ENCODE measurements around the gene POFUT2. TPM values are rescaled to one million over a fixed set of nuclear protein-coding genes. Genes with fewer than 3 reads are reported as not detected.

POFUT2 gene
- total RNA-seq, 1 experiment from 2014 or later, result 31.4 TPM

DNA sequence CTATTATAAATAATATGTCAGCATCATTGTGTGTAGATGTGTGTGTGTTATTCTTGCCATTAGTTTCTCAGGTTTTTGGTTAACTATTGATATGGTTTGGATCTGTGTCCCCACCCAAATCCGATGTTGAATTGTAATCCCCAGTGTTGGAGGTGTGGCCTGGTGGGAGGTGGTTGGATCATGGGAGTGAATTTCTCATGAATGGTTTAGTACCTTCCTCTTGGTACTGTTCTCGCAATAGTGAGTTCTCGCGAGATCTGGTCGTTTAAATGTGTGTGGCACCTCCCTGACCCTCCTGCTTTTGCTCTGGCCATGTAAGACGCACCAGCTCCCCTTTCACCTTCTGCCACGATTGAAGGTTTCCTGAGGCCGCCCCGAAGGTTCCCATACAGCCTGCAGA, 9.6 kb upstream of the POFUT2 start:
- TF ChIP-seq, protein P1, sequence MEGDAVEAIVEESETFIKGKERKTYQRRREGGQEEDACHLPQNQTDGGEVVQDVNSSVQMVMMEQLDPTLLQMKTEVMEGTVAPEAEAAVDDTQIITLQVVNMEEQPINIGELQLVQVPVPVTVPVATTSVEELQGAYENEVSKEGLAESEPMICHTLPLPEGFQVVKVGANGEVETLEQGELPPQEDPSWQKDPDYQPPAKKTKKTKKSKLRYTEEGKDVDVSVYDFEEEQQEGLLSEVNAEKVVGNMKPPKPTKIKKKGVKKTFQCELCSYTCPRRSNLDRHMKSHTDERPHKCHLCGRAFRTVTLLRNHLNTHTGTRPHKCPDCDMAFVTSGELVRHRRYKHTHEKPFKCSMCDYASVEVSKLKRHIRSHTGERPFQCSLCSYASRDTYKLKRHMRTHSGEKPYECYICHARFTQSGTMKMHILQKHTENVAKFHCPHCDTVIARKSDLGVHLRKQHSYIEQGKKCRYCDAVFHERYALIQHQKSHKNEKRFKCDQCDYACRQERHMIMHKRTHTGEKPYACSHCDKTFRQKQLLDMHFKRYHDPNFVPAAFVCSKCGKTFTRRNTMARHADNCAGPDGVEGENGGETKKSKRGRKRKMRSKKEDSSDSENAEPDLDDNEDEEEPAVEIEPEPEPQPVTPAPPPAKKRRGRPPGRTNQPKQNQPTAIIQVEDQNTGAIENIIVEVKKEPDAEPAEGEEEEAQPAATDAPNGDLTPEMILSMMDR (IDR thresholded peaks at IDR 0.05; ENCODE audit: unreplicated experiment), result no peak
- H3K36me3 Mint-ChIP-seq (ENCODE audit: insufficient read depth, unreplicated experiment), result peaks cover 8% of the 10 kb centered on the region
- H3K4me1 Mint-ChIP-seq (ENCODE audit: low read depth, unreplicated experiment), result no peaks in the 10 kb centered on the region
- CTCF ChIA-PET, result no interaction called here
- intact Hi-C loops (cut with micrococcal nuclease; ENCODE audit: unreplicated experiment), result no loop called here
- no peaks in the 10 kb centered on the region for H3K27me3 Mint-ChIP-seq (ENCODE audit: unreplicated experiment)
- no TSS peak for BruUV-seq (replicated peaks)
- H3K27ac Mint-ChIP-seq (ENCODE audit: unreplicated experiment), result no peak overlapping the region
- no peaks in the 10 kb centered on the region for H3K9me3 Mint-ChIP-seq (ENCODE audit: low read depth, unreplicated experiment)
- no peak for DNase-seq
- no peak overlapping the region for H3K4me3 Mint-ChIP-seq (ENCODE audit: low read depth, unreplicated experiment)

DNA sequence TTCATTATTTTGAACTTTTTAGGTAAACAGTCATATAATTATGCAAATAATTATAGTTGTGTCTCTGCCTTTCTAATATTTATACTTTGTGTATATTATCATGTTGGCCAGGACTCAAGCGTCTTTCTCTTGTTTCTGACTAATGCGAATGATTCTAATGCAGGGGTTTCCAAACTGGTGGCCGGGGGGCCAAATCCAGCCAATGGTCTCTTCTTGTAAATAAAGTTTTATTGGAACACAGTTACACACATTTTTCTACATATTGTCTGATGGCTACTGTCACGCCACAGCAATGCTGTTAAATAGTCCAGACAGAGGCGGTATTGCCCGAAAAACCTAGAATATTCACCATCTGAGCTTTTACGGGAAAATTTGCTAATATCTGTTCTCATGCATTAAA, 8.9 kb upstream of the POFUT2 start:
- CTCF ChIA-PET, result no interaction called here
- H3K4me3 Mint-ChIP-seq (ENCODE audit: low read depth, unreplicated experiment), result no peak overlapping the region
- H3K27me3 Mint-ChIP-seq (ENCODE audit: unreplicated experiment), result no peaks in the 10 kb centered on the region
- TF ChIP-seq, protein P1 (IDR thresholded peaks at IDR 0.05; ENCODE audit: unreplicated experiment), result no peak
- H3K4me1 Mint-ChIP-seq (ENCODE audit: low read depth, unreplicated experiment), result no peaks in the 10 kb centered on the region
- H3K9me3 Mint-ChIP-seq (ENCODE audit: low read depth, unreplicated experiment), result no peaks in the 10 kb centered on the region
- H3K27ac Mint-ChIP-seq (ENCODE audit: unreplicated experiment), result no peak overlapping the region
- H3K36me3 Mint-ChIP-seq (ENCODE audit: insufficient read depth, unreplicated experiment), result peaks cover 9% of the 10 kb centered on the region
- intact Hi-C loops (cut with micrococcal nuclease; ENCODE audit: unreplicated experiment), result no loop called here
- no peak for DNase-seq
- no TSS peak for BruUV-seq (replicated peaks)

DNA sequence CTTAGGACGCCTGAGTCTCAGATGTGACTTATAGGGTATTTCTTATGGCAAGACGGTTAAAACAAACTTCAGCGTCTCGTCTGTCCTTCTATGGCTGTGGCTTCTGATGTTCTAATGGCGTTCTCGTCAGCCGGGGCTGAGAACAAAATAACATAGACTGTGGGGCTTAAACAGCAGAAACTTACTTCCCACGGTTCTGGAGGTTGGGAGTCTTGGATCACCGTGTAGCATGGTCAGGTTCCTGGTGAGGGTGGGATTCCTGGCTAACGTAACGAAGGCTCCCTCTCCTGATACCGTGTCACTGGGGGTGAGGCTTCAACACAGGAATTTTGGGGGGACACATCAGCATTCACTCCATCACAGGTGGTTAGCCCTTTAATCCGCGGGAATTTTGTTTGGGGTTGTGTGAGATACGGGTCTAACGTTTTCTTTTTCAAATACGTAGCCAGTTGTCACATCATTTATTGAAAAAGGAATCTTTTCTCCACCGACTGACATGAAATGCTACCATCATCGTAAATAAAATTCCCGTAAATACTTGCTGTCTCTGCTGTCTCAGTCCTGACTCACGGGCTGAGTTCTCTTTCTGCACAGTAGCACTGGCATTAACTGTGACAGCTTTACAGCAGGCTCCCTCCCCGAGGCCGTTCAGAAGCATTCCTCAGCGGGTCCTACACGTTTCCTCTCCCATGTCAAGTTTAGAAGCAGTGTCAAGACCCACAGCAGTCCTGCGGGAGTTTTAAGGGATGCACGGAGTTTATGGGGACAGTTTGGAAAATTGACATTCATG, 8.1 kb upstream of the POFUT2 start:
- Mint-ChIP-seq H3K27me3 (ENCODE audit: unreplicated experiment) (no peaks in the 10 kb centered on the region), H3K4me3 (ENCODE audit: low read depth, unreplicated experiment) (no peak overlapping the region), H3K4me1 (ENCODE audit: low read depth, unreplicated experiment) (no peaks in the 10 kb centered on the region), H3K27ac (ENCODE audit: unreplicated experiment) (no peak overlapping the region), H3K9me3 (ENCODE audit: low read depth, unreplicated experiment) (no peaks in the 10 kb centered on the region), H3K36me3 (ENCODE audit: insufficient read depth, unreplicated experiment) (peaks cover 9% of the 10 kb centered on the region)
- intact Hi-C loops (cut with micrococcal nuclease; ENCODE audit: unreplicated experiment), result no loop called here
- CTCF ChIA-PET, result no interaction called here
- no peak for DNase-seq
- no TSS peak for BruUV-seq (replicated peaks)
- TF ChIP-seq, protein P1 (IDR thresholded peaks at IDR 0.05; ENCODE audit: unreplicated experiment), result no peak

DNA sequence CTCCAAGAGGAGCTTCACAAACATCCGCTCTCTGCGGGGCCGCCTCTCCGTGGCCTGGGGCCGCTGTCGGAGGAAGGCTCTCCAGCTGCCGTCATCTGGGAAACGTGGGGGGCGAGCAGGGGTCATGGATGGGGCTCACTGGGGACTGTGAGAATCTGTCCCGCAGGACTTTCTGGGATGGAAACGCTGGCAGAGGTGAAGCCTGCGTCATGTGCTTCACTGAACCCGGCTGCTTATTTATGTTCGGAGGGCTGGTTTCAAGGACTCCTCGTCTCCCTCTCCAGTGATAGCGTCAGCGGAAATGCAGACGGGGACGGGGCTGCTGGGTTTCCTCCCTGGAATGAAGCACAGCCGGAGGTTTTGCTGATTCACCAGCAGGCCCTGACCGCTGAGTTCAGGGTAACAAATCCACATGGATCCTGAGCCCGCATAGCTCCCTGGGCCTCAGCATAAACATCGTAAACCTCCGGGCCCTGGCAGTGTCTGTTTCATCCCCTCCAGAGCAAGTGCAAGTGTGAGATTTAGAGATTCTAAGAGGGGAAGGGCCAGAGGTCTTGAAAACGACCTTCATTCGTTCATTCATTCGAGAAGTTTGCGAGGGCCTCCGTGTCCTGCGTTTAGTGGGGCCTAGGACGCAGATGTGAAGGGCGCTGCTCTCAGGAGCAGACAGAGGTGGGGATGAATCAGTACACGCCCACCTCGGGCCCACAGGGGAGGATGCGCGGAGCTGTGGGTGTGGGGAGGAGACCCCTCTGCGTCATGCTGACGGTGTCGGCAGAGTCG, 7.0 kb upstream of the POFUT2 start:
- H3K9me3 Mint-ChIP-seq (ENCODE audit: low read depth, unreplicated experiment), result no peaks in the 10 kb centered on the region
- intact Hi-C loops (cut with micrococcal nuclease; ENCODE audit: unreplicated experiment), result no loop called here
- H3K27me3 Mint-ChIP-seq (ENCODE audit: unreplicated experiment), result no peaks in the 10 kb centered on the region
- no TSS peak for BruUV-seq (replicated peaks)
- CTCF ChIA-PET, result no interaction called here
- peaks cover 9% of the 10 kb centered on the region for H3K36me3 Mint-ChIP-seq (ENCODE audit: insufficient read depth, unreplicated experiment)
- H3K4me3 Mint-ChIP-seq (ENCODE audit: low read depth, unreplicated experiment), result no peak overlapping the region
- H3K4me1 Mint-ChIP-seq (ENCODE audit: low read depth, unreplicated experiment), result no peaks in the 10 kb centered on the region
- DNase-seq, result no peak
- no peak overlapping the region for H3K27ac Mint-ChIP-seq (ENCODE audit: unreplicated experiment)
- TF ChIP-seq, protein P1 (IDR thresholded peaks at IDR 0.05; ENCODE audit: unreplicated experiment), result no peak
